Stimulated activated CD4-positive, alpha-beta T cell treated with anti-CD3 and anti-CD28 coated beads, Interleukin-1b, Interleukin-23, amount 100 ng/mL, for 24 hours (primary cell): ENCODE data around the gene GNB5.
"Not testable (repeated sequence)": the region's sequence is repeated elsewhere in the genome, so short reads cannot be mapped to it uniquely, and the experiment has no call there.

Experiments used
- DNase-seq, 4 experiments: peaks; one replicate each; pipeline ENCODE4 v3.0.0-alpha.2; 2020; ENCODE audit warnings: low read depth in 4 of 4, low spot score in 1 of 4

Gene GNB5

DNA sequence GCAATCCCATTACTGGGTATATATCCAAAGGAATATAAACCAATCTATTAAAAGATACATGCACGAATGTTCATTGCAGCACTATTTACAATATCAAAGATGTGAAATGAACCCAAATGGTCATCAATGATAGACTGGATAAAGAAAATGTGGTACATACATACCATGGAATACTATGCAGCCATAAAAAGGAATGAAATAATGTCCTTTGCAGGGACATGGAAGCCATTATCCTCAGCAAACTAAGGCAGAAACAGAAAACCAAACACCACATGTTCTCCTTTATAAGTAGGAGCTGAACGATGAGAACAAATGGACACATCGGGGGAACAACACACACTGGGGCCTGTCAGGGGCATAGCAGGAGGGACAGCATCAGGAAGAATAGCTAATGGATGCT is 21.0 kb downstream of the GNB5 start:
- not testable (repeated sequence) for DNase-seq

GRCh38 chr15:52165494-52166131 is 25.6 kb downstream of the GNB5 start:
- DNase-seq: not testable (repeated sequence)

GRCh38 chr15:52164631-52165265 is 26.4 kb downstream of the GNB5 start:
- DNase-seq: no peak

DNA sequence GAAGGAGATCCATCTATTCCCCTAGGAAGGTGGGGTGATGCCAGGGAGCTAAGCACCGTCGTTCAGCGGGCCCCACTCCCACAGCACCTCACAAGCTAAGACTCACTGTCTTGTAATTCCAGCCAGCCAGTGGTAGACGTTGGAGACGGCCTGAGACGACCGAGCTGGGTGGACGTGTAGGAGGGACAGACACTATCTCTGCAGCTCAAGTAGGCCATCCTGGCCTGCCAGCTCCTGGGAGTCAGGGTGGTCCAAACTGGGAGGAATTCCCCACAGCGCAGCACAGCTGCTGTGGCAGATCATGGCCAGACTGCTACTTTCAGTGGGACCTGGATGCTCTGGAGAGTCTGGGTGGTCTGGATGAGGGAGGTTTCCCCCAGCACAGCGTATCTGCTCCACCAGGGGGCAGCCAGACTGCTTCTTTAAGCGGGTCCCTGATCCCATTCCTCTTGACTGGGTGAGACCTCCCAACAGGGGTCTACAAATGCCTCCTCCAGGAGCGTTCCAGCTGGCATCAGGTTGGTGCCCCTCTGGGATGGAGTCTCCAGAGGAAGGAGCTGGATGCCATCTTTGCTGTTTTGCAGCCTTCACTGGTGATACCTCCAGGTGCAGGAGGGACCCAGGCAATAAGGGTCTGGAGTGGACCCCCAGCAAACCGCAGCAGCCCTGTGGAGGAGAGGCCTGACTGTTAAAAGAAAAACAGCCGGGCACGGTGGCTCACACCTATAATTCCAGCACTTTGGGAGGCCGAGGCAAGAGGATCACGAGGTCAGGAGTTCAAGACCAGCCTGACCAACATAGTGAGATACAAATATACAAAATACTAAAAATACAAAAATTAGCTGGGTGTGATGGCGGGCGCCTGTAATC is 27.6 kb downstream of the GNB5 start:
- DNase-seq: no peak

- DNase-seq: no peak
Observed at GRCh38 chr15:52162876-52163275, 28.3 kb downstream of the GNB5 start.

DNA sequence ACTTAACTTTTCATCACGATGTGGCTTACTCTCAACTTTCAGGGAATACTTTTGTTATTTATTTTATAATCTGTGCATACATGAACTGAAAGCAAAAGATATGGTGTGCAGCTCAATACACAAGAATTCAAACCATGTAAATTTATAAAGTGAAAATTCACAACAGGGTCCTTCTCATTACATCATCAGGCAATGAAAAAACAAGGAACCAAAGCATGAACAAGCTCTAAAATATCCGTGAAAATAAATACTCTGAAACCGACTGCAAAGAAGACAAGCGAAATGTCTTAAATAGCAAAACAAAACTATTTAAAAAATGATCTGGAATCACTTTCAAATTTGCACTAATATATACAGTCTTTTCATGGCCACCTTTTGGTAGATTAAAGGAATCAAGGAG is 28.9 kb downstream of the GNB5 start:
- DNase-seq: no peak

GRCh38 chr15:52161406-52161966 is 29.7 kb downstream of the GNB5 start:
- DNase-seq: no peak

DNA sequence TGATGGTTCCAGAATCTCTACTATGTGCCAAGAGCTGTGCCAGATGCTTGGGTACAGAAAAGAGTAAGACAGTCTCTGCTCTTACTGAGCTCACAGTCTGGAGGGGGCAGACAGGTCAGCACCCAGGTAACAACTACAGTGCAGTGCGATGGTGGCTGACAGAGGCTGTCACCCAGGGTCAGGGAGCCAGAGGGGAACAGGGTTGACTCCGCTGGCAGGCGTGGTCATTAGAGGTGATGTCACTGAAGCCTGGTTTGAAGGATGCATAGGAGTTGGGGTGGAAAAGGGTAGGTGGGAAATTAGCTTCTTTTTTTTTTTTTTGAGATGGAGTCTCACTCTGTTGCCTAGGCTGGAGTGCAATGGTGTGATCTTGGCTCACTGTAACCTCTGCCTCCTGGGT is 31.5 kb downstream of the GNB5 start:
- no peak for DNase-seq

GRCh38 chr15:52158084-52158765 is 33.0 kb downstream of the GNB5 start:
- DNase-seq: no peak

DNA sequence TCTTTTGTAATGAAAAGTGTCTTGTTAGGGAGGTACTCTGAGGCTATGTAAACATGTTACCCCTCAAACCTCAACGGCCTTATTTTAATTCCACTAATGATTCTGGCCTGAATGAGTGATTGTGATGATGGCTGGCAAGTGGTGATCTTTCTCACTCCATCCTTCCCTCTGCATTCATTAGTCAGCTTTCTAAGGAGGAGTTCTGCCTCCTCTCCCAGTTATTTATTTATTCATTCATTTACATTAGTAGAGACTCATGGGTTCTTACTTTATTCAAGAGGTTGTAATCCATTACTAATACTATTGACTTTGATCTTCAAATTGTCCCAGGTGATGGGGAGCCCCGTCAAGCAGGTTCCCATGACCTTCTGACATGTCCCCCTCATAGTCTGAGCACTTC is 35.3 kb downstream of the GNB5 start:
- no peak for DNase-seq

- no peak for DNase-seq
Observed at GRCh38 chr15:52154896-52155865, 36.0 kb downstream of the GNB5 start.

DNA sequence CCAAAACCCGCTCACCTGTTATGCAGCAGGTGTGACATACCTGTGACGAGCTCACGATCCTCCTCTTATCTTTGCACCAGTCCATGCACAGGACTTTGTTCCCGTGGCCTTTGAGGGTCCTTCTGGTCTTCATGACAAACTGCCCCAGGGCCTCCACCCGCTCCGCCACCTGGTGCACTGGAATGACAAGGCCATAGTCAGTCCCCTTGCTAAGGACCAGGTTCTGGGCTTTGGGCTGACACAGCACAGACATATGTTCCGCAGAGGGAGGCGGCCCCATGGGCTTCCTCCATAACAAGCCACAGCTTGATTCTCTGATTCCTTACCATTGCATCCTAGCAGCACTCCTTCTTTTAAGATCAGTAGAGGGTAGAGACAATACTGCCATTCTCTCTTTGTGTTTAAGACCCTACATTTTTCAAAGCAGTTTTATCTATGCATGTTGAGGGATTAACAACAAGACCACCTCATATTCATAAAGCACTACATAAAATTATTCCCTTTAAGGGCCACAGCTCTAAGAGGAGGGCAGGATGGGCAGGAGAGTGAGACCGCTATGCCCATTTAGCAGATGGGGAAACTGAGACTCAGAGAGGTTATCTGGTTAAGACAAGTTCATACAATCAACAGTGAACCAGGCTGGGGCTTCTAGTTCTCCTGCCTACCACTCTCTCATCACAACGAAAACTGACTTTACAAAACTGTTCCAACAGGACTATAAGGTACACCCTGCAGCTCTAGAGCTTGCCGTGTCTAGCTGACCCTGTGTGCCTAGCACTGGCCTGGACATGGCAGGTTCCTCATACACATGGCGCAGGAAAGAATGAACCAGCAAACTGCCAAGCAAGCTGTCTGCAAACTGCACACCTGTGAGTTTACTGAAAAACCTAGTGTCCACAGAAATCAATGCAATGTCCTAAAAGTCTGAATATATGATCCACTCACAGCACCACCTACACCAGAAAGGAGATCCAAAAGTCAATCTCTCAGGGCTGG is 37.0 kb downstream of the GNB5 start:
- no peak for DNase-seq

DNA sequence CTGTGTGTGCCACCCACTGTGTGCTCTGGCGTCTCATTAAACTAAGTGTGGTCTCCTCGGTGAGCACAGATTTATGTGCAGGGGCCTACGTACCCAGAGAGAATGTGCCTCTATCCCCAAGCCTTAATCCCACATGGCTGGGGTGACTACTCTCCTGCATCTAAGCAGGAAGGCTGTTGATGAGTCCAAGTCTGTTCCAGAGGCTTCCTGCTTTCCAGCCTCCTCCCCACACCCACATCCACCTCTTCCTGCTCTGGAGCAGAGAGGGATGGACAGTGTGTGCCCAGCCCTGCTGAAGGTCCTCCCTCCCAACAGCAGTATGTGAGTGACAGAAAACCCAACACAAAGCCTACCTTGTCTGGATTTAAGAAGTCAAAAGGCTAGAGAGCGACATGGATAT is 39.8 kb downstream of the GNB5 start:
- no peak for DNase-seq

GRCh38 chr15:52150871-52151270 is 40.3 kb downstream of the GNB5 start:
- no peak for DNase-seq

GRCh38 chr15:52150043-52150825 is 41.0 kb downstream of the GNB5 start:
- DNase-seq: no peak

DNA sequence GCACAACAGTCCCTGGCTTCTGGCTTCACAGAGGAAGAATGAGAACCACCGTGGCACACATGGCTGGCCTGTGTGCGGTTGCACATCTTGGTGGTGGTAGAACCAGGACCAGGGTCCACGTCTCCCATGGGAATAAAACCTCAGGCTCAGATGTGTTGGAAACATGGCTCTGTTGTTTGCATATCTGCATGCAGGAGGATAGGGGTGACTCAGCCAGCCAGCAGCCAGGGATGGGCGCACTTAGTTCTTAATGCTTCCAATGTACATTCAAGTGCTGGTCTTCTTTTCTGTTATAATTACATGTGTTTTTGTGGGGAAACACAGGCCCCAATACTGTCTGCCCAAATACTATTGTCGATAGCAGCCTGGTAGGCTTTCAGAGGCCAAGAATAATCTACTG is 42.8 kb downstream of the GNB5 start:
- no peak for DNase-seq

GRCh38 chr15:52146776-52147175 is 44.4 kb downstream of the GNB5 start:
- no peak for DNase-seq

- DNase-seq: no peak
Observed at GRCh38 chr15:52146261-52146660, 44.9 kb downstream of the GNB5 start.
